ENCODE data around the gene CAPNS1. TPM values are rescaled to one million over a fixed set of nuclear protein-coding genes. Genes with fewer than 3 reads are reported as not detected.

The CAPNS1 gene
- total and polyA plus RNA-seq, 9 of the 15 experiments (the other 6 are each of a cell fraction or from before 2014, with no cell fraction given): 77.9 to 576 (median 258) TPM

GRCh38 chr19:36139473-36140303, at the start of gene CAPNS1 (continued):
- TF ChIP-seq, protein P1, sequence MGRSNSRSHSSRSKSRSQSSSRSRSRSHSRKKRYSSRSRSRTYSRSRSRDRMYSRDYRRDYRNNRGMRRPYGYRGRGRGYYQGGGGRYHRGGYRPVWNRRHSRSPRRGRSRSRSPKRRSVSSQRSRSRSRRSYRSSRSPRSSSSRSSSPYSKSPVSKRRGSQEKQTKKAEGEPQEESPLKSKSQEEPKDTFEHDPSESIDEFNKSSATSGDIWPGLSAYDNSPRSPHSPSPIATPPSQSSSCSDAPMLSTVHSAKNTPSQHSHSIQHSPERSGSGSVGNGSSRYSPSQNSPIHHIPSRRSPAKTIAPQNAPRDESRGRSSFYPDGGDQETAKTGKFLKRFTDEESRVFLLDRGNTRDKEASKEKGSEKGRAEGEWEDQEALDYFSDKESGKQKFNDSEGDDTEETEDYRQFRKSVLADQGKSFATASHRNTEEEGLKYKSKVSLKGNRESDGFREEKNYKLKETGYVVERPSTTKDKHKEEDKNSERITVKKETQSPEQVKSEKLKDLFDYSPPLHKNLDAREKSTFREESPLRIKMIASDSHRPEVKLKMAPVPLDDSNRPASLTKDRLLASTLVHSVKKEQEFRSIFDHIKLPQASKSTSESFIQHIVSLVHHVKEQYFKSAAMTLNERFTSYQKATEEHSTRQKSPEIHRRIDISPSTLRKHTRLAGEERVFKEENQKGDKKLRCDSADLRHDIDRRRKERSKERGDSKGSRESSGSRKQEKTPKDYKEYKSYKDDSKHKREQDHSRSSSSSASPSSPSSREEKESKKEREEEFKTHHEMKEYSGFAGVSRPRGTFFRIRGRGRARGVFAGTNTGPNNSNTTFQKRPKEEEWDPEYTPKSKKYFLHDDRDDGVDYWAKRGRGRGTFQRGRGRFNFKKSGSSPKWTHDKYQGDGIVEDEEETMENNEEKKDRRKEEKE (IDR thresholded peaks at IDR 0.05; ENCODE audit: borderline replicate concordance in 1 of 2, control insufficient read depth in 1 of 2, low read depth in 2 of 2, low read length in 1 of 2): no peak
- TF ChIP-seq, protein P2, sequence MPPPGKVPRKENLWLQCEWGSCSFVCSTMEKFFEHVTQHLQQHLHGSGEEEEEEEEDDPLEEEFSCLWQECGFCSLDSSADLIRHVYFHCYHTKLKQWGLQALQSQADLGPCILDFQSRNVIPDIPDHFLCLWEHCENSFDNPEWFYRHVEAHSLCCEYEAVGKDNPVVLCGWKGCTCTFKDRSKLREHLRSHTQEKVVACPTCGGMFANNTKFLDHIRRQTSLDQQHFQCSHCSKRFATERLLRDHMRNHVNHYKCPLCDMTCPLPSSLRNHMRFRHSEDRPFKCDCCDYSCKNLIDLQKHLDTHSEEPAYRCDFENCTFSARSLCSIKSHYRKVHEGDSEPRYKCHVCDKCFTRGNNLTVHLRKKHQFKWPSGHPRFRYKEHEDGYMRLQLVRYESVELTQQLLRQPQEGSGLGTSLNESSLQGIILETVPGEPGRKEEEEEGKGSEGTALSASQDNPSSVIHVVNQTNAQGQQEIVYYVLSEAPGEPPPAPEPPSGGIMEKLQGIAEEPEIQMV (tag; conservative IDR thresholded peaks at IDR 0.05; ENCODE audit: low read depth): no peak; the same call in 1 of the 2 replicates
- TF ChIP-seq, protein P3, sequence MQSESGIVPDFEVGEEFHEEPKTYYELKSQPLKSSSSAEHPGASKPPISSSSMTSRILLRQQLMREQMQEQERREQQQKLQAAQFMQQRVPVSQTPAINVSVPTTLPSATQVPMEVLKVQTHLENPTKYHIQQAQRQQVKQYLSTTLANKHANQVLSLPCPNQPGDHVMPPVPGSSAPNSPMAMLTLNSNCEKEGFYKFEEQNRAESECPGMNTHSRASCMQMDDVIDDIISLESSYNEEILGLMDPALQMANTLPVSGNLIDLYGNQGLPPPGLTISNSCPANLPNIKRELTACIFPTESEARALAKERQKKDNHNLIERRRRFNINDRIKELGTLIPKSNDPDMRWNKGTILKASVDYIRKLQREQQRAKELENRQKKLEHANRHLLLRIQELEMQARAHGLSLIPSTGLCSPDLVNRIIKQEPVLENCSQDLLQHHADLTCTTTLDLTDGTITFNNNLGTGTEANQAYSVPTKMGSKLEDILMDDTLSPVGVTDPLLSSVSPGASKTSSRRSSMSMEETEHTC (IDR thresholded peaks at IDR 0.05): no peak
- TF ChIP-seq U2AF2 (optimal IDR thresholded peaks at IDR 0.05; ENCODE audit: low read depth, low read length) (no peak), ZNF174 (CRISPR knock-in tag; IDR thresholded peaks at IDR 0.05) (no peak), PML (IDR thresholded peaks at IDR 0.05; ENCODE audit: low read length) (peak; percentile 47; the same call in 1 of the 2 replicates), PRDM10 (IDR thresholded peaks at IDR 0.05; ENCODE audit: partially characterized antibody) (peak; percentile 61), DMBX1 (CRISPR knock-in tag; IDR thresholded peaks at IDR 0.05; ENCODE audit: borderline replicate concordance) (no peak), MECOM (CRISPR knock-in tag; IDR thresholded peaks at IDR 0.05) (no peak), ARNT (IDR thresholded peaks at IDR 0.05) (no peak), TAF9B (IDR thresholded peaks at IDR 0.05; ENCODE audit: partially characterized antibody) (peak; percentile 80), ESRRA (IDR thresholded peaks at IDR 0.05; ENCODE audit: borderline replicate concordance, low read depth) (no peak; the same call in 1 of the 2 replicates), SAP30 (IDR thresholded peaks at IDR 0.05; ENCODE audit: borderline replicate concordance, insufficient read depth, low read depth, low read length, poor library complexity, severe bottlenecking) (peak; percentile 49), JUND (IDR thresholded peaks at IDR 0.05; ENCODE audit: borderline replicate concordance, low read depth, low read length) (peak; percentile 92), JUND (tag; IDR thresholded peaks at IDR 0.05; ENCODE audit: borderline replicate concordance, low read depth, low read length) (peak; percentile 84; the same call in 1 of the 3 replicates)

Measured in K562 (cell line).